OCI-LY1 (cell line): ENCODE results near the gene CLDN5.

Experiments
- EZH2 ChIP-seq: fragments of 200-600 bp; sonication (generic), shearing (Covaris generic); IDR thresholded peaks from 2 replicates; pipeline ENCODE4 v1.8.0; 2017; ENCODE audit warnings: borderline replicate concordance, mixed run types, mild to moderate bottlenecking, antibody characterized with exemption, low read length, moderate library complexity, mixed read lengths
- TF ChIP-seq, protein P1 (sequence below): fragments of 200-600 bp; sonication (generic), shearing (Covaris generic); IDR thresholded peaks from 2 replicates; pipeline ENCODE4 v1.5.1; 2017; ENCODE audit warnings: mild to moderate bottlenecking, antibody characterized with exemption, low read length, moderate library complexity, mixed read lengths

GRCh38 chr22:19509191-19509590 is 15.0 kb downstream of the CLDN5 start:
- TF ChIP-seq, protein P1, sequence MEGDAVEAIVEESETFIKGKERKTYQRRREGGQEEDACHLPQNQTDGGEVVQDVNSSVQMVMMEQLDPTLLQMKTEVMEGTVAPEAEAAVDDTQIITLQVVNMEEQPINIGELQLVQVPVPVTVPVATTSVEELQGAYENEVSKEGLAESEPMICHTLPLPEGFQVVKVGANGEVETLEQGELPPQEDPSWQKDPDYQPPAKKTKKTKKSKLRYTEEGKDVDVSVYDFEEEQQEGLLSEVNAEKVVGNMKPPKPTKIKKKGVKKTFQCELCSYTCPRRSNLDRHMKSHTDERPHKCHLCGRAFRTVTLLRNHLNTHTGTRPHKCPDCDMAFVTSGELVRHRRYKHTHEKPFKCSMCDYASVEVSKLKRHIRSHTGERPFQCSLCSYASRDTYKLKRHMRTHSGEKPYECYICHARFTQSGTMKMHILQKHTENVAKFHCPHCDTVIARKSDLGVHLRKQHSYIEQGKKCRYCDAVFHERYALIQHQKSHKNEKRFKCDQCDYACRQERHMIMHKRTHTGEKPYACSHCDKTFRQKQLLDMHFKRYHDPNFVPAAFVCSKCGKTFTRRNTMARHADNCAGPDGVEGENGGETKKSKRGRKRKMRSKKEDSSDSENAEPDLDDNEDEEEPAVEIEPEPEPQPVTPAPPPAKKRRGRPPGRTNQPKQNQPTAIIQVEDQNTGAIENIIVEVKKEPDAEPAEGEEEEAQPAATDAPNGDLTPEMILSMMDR: no peak
- no peak for TF ChIP-seq EZH2
